HG02885 (cell line): Measurements from ENCODE around the gene OTOS.

Experiments
- ATAC-seq: cut with Tn5 transposase; IDR thresholded peaks from one replicate; pipeline ENCODE4 v1.9.1; 2021; ENCODE audit warnings: mild to moderate bottlenecking; ENCODE audit not compliant: unreplicated experiment, poor library complexity

OTOS gene

DNA sequence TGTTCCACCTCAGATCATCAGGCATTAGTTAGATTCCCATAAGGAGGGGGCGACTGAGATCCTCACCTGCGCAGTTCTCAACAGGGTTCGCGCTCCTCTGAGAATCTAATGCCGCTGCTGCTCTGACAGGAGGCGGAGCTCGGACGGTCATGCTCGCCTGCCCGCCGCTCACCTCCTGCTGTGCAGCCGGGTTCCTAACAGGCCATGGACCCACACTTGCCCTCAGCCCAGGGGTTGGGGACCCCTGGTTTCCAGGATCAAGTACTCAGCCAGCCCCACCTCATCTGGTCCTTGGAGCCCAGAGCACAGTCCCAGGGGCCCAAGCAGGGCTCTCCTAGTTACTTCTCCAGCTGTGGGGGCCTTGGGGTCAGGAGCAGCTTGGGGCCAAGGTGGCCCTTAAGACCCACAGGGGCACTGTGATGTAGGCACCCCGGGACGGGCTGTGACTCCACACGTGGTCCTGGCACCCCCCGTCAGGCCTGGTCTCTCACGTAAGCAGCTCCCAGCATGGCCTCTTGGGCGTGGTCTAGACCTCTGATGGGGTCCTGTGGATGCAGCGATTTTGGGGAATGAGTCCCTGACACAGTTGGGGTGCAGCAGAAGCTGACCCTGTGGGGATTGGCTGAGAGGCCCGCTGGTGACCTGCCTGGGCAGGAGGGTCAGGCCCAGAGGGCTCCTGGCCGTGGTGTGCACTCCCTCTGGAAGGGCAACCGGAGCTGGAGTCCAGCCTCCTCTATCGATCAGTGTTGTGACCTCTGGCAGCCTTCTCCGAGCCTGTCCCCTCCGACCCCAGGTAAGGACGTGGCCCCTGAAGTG is 28.3 kb upstream of the OTOS start:
- no peak for ATAC-seq

DNA sequence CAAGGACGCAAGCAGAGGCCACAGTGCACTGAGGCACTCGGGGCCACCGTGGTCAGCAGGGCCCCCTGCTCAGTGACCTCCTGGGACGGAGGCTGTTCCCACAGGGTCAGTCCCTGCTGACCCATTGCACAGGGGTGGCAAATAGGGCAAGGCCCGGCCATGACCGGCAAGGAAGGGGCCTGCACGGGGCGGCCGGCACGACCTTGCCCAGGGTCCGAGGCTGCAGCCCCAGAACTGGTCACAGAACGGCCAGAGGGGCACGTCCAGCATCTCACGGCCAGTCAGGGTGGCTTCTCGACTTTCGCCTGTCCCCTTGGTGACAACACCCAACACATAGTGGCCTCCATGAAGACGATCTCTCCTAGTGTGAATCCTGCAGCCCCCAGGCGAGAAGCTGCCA is 27.6 kb upstream of the OTOS start:
- ATAC-seq, result no peak

DNA sequence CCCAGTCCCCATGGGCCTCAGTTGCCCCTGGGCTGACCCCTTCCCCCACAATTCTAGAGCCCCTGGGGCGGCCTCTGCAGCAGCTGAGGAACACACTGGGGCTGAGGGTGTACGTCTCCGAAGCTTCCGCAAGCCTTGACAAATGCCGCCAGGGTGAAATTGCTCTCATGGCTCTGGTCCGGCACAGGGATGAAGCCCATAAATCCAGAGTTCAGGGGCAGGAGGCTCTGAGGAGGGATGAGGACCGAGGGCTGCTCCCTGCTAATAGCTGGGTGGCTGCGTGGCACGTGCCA is 27.1 kb upstream of the OTOS start:
- ATAC-seq, result no peak

DNA sequence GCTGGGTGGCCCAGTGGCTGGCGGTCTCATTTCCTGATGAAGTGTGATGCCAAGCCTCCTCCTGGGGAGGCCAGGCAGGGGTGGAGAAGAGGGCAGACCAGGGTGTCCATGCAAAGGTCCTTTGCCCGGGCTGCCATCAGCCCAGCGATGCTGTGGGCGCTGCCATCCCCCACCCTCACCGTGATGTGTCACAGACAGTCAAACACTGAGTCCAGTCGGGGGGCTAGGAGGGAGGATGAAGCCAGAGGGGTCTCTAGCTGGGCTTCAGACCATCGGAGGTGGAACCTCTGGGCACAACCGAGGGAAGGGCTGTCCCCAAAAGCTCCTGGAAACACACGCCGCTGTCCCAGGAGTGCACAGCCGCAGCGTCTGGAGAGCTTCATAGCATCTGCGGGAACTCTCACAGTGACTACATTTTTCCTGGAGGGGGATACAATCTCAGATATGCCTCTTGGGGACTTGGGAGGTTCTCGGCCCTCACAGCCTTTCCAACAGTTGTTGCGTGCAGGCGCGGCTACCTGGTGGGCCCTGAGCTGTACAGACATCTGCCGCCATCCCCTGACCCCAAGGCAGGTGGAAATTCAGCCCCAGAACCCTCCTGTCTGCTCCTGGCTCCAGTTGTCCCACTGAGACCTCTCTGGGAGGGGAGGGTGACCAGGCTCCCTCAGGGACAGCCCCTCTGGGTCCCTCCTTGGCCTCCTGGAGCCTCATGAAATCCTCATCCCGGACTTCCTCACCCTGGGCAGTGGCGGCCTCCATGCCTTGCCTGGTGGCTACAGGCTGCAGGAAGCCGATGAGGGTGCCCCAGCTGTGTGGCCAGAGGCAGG is 26.5 kb upstream of the OTOS start:
- no peak for ATAC-seq

DNA sequence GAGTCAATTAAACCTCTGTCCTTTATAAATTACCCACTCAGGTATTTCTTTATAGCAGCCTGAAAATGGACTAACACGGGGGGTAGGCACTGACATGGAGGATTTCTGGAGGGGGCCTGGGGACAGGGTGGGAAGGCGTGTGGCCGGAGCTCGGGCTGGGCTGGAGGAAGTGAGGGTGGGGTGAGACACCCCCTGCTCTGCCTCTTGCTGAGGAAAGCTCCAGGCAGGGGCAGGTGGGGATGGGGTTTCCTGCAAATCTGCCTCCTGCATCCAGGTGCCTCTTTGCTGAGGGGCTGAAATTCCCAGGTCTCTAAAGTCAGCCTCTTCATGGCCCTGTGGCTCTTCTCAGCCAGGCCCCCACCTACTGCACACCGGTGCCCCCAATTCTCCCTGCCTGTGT is 25.7 kb upstream of the OTOS start:
- ATAC-seq, result no peak

DNA sequence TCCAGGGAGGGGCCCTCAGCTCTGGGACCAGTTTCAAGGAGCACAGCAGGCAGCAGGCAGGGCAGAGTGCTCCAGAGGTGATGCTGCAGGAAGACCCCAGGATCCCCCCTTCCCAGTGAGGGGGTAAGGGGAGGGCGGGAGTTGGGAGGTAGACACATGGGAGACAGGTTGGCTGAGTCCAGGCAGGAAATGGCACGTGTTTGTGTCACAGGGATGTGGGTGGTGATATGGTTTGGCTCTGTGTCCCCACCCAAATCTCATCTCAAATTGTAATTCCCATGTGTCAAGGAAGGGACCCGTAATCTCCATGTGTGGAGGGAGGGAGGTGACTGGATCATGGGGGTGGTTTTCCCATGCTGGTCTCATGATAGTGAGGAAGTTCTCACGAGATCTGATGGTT is 25.2 kb upstream of the OTOS start:
- ATAC-seq, result no peak

DNA sequence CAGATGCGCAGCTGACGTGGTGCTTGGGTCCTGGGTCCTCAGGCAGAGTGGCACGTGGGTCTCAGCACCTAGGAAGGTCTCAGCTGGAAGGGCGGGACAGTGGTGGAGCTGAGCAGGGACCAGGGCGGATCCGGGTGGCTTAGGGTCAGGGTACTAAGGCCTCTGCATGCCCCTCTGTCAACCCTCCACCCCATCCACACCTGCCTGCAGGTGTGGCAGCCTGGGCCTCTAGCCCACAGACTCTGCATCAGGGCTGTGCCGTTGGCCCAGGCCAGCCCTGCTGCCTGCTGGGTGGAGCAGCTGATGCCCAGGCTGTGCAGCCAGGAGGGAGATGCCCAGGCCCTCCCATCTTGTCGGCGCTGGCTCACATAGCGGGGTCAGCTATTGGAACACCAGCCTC is 24.6 kb upstream of the OTOS start:
- ATAC-seq, result no peak

DNA sequence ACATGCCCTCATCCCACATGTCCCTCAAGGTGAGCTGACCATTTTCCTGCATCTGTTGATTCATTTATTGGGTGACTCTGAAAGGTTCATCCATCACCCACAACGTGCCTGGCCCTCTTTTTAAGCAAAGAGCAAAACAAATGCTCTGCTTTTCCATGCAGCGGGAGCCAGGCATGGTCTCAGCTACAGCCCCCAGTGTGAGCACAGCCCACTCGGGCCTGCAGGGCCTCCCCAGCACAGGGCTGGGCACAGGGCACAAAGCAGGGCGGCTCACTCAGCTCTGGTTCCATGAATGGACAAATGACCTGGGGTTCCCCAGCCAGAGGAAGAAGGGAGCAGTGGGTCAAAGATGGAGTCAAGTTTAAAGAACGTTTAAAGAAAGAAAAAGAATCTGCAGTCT is 24.1 kb upstream of the OTOS start:
- ATAC-seq, result no peak

DNA sequence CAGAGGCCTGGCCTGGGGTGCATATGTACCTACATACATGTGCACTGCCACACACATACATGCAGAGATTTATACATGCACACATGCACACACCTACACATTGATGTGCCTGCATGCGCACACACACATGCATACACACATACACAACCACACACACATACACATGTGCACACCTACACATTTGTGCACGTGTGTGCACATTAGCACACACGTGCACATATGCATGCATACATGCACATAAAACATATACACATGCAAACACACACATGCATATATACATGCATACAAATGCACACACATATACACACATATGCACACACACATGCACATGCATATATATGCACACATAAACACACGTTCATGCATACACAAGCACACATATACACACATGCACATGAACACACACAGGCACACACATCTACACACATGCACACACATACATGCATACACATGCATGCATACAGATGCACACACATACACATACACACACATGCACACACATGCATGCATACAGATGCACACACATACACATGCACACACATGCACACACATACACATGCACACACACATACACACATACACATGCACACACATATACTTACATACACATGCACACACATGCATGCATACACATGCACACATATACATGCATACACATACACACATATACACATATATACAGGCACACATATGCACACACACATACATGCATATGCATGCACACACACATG is 23.6 kb upstream of the OTOS start:
- no peak for ATAC-seq

DNA sequence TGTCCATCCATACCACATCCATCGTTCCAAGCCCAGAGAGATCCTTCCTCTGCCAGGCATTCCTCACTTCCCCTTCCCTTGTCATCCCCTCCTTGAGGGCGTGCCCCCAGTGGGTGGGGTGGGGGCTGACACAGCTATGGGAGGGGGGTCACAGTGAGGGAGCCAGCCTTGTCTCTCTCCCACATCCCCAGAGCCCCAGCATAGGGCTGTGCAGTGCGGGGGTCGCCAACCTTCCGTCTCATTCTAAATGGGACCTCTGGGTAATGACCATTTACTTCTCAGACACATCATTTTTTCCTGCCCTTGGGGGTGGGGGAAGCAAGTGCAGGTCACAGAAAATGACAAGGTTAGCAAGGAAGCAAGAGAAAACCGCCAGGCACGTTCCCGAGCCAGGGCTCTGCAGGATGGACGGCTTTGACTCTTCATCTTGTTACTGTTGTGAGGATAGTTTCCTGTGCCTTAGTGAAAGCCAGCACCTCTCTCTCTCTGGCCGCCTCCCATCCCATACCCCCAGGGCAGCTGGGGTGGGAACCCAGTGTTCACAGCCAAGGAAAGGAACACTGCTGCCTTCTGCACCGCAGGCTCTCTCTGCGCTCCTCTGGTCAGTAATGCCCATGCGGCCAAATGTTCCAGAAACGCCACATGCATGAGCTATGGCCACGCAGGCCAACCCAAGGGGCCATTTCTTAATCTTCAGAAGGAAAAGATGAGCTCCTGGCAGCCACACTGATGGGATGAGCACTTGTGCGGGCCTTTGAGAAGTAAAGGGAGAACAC is 22.7 kb upstream of the OTOS start:
- no peak for ATAC-seq

DNA sequence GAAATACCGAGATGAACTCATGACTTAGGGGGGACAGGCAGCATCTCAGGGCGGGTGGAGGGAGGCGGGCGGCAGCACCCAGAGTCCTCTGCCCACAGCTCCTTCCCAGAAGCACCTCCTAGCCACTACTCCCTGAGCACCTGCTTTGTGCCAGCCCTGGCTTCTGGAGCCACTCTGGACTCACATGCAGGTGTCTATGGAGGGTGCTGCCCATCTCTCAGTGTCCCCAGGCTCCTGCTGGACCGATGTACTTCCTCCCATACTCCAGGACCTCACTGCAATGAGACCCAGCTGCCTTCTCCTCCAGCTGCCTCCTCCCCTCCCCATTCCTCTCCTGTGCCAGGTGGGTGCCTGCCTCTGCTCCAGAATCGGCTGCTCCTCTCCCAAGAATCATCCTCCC is 22.1 kb upstream of the OTOS start:
- ATAC-seq, result no peak

DNA sequence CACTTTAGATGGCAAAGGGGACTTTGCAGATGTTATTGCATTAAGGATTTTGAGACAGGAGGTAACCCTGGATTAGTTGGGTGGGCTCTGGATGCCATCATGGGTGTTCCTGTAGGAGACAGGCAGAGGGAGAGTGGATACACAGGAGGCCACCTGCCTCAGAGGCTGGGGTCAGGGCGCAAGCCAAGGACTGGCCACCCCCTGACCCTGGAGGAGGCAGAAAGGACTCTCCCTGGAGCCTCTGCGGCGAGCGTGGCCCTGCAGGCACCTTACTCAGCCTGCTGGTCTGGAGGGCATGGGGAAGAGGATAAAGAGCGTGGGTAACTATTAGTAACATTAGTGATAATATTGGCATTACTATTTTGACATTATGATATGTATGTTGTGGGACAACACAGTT is 21.6 kb upstream of the OTOS start:
- ATAC-seq, result no peak

DNA sequence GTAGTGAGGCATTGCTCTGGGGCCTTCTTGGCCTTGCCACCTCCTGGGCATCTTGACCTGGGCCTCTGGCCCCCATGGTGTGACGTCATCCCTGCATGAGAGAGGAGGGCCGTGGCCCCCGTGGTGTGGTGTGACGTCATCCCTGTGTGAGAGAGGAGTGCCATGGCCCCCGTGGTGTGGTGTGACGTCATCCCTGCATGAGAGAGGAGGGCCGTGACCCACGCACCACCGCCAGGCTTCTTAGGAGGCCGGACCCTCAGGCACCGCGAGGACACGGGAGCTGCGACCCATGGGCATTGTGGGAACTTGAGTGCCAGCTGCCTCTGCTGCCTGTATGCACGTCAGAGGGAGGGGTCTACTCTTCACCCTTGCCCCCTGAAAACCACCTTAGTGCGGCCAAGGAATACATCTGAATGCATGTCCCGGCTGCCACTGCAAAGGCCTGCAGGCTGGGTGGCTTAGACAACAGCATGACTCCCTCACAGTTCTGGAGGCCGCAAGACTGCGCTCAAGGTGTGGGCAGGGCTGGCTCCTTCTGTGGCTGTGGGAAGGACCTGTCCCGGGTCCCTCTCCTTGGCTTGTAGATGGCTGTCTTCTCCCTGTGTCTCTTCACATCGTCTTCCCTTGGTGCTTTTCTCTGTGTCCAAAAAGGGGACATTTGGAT is 20.8 kb upstream of the OTOS start:
- no peak for ATAC-seq

DNA sequence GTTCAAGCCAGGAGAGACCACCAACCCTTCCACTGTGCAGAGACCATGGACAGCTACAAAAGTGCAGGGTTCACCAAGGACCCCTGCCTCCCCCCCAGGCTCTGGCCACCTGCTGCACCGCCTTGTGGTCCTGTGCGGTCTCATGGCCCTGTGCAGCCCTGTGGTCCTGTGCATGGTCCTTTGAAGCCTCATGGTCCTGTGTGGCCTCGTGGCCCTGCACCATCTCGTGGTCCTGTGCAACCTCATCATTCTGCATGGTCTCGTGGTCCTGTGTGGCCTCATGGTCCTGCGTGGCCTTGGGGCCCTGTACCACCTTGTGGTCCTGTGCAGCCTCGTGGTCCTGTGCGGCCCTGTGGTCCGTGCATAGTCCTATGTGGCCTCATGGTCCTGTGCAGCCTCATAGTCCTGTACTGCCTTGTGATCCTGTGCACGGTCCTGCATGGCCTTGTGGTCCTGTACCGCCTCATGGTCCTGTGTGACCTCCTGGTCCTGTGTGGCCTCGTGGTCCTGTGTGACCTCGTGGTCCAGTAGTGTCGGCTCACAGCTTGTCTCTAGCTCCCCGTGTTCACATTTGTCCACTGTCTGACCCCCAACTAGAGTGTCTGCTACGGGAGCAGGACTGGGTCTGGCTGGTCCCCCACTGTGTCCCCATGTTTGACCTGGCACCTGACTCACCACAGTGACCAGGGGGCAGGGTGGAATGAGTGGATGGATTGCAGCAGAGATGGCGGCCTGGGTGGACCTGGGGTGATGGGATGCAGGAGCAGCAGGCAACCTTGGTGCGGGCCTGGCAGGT is 20.0 kb upstream of the OTOS start:
- no peak for ATAC-seq

DNA sequence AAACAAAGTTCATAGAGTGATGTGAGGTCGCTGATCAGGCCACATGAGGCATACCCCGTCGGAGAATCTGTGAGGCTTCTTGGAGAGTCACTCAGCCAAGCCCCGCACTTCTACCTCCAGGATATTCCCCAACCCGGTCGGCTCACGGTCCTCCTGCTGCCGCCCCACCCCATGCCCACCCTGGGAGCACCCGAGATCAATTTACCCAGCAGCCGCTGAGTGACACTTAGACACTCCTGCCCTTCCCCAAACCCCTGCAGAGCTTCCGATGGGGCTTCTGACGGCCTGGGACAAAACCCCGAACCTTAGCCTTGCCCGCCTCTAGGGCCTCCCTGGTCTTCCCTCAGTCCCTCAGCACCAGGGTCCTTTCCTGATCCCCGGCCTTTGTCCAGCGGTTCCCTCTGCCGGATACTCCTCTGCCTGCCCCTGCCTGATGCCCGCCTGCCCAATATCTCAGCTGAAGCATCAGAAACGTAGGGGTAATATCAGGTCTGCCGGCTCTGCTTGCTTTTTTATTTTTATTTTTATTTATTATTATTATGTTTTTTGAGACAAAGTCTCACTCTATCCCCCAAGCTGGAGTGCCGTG is 18.9 kb upstream of the OTOS start:
- no peak for ATAC-seq

DNA sequence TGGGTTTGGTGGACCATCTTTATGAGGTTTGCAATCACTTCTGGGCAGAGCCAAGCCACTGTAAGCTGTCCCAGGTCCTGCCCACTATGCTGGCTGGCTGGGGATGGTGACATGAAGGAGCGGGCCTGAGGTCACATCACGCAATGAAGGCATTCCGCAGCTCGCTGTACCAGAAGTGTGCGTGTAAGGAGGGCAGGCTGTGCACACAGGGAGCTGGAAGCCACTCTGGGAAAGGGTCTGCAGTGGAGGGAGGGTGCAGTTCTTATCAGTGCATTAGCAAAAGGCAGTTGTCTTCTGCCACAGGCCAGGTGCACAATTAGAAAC is 16.7 kb upstream of the OTOS start:
- no peak for ATAC-seq

DNA sequence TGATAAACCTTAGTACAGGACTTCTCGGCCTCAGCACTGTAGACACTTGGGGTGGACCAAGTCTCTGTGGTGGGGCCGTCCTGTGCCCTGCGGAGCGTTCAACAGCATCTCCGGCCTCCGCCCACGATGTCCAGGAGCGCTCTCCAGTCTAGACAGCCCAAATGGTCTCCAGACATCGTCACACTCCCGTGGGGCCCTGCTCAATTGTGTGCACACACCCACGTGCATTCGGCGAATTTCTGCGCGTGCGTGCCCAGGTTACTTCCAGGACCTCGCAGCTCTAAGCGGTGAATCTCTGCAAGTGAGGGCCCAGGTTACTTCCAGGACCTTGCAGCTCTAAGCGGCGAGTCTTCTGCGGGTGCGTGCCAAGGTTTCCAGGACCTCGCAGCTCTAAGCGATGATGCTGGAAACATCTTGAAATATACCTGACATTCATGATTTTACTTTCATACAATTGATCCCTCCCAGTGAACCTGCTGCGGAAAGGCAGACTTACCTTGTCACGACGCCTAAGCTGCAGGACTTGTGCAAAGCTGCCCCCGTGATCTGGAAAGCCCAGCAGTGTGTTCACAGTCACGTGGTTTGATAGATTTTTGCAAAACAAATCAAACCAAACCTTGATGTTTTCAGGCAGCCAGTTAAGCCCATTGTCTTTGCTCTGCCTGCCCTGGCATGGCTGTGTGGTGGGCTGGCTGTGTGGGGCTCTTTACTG is 16.1 kb upstream of the OTOS start:
- ATAC-seq, result no peak

DNA sequence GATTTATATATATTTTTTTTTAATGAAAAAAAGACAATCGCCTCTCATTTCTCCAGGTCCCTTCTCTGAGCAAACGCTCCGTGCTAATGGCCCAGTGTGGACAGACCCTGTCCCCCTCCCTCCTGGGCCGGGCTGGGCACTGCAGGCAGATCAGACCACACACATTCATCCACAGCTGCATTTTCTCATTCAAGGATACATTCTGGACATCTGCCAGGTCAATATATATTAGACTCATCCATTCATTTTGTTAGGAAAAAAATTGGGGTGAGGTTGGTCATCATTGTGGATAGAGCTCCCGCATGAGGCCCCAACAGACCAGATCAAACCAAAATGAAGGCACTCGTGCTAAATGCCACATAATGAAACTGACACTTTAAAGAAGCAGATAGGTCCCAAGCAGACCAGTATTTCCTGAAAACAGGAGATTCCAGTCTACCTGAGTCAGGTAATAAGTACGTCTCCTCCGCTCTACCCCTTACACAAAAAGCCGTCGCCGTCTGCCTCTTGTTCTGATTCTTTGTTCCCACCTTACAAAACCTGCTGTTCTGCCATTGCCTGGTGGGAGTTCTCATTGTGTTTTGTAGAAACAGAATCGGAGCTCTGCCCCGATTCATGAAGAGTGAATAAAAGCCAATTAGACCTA is 15.4 kb upstream of the OTOS start:
- no peak for ATAC-seq
